ENCODE measurements around the gene NOP9. TPM values are rescaled to one million over a fixed set of nuclear protein-coding genes. Genes with fewer than 3 reads are reported as not detected.

Gene NOP9
- total RNA-seq, 1 experiment from 2014 or later, result 35.1 TPM

DNA sequence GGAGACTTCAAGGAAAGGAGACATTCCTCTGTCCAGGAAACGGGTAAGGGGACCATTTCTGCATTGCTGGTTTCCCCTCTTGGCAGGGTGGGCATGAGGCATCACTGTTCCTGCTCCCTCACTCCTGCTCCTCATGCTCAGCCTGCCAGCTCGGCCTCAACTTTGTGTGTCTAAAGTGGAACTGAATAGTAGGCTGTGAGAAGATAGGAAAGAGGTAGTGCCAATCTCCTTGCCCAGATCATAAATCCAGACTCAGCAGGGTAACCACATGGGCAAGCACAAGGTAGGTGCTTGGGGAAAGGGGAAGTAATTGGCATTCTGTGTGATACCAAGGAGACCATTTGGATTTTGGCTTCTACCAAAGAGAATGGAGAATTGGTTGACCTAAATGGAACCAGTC, 14.3 kb downstream of the NOP9 start:
- Mint-ChIP-seq H3K27me3 (ENCODE audit: insufficient read depth, unreplicated experiment) (peaks cover 3% of the 10 kb centered on the region), H3K27ac (ENCODE audit: unreplicated experiment) (no peak overlapping the region), H3K9me3 (ENCODE audit: unreplicated experiment) (no peaks in the 10 kb centered on the region), H3K4me1 (ENCODE audit: low read depth, unreplicated experiment) (peaks cover 6% of the 10 kb centered on the region), H3K4me3 (ENCODE audit: unreplicated experiment) (no peak overlapping the region), H3K36me3 (ENCODE audit: insufficient read depth, unreplicated experiment) (peaks cover 21% of the 10 kb centered on the region)
- Histone ChIP-seq H3K4me1 (peaks cover 14% of the 10 kb centered on the region), H3K36me3 (ENCODE audit: control insufficient read depth, insufficient read depth, low read length) (no peaks in the 10 kb centered on the region), H3K4me3 (ENCODE audit: low read depth, low read length) (no peak overlapping the region), H3K27me3 (replicated peaks; ENCODE audit: control insufficient read depth, insufficient read depth, low read length) (no peaks in the 10 kb centered on the region), H3K9me3 (no peaks in the 10 kb centered on the region)
- DNase-seq, result no peak
- BruUV-seq (replicated peaks), result TSS peak; percentile 17
- intact Hi-C loops (cut with micrococcal nuclease; ENCODE audit: unreplicated experiment), result no loop called here
- TF ChIP-seq, protein P1, sequence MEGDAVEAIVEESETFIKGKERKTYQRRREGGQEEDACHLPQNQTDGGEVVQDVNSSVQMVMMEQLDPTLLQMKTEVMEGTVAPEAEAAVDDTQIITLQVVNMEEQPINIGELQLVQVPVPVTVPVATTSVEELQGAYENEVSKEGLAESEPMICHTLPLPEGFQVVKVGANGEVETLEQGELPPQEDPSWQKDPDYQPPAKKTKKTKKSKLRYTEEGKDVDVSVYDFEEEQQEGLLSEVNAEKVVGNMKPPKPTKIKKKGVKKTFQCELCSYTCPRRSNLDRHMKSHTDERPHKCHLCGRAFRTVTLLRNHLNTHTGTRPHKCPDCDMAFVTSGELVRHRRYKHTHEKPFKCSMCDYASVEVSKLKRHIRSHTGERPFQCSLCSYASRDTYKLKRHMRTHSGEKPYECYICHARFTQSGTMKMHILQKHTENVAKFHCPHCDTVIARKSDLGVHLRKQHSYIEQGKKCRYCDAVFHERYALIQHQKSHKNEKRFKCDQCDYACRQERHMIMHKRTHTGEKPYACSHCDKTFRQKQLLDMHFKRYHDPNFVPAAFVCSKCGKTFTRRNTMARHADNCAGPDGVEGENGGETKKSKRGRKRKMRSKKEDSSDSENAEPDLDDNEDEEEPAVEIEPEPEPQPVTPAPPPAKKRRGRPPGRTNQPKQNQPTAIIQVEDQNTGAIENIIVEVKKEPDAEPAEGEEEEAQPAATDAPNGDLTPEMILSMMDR (IDR thresholded peaks at IDR 0.05; ENCODE audit: insufficient read depth in 1 of 2, low read depth in 1 of 2, low read length in 1 of 2, severe bottlenecking in 1 of 2, unreplicated experiment in 1 of 2), result no peak
- CTCF ChIA-PET, result no interaction called here
- POLR2A ChIA-PET, result no interaction called here

GRCh38 chr14:24314377-24315193, 14.9 kb downstream of the NOP9 start:
- BruUV-seq (replicated peaks), result no TSS peak
- Mint-ChIP-seq H3K36me3 (ENCODE audit: insufficient read depth, unreplicated experiment) (peaks cover 17% of the 10 kb centered on the region), H3K9me3 (ENCODE audit: unreplicated experiment) (no peaks in the 10 kb centered on the region), H3K27me3 (ENCODE audit: insufficient read depth, unreplicated experiment) (peaks cover 8% of the 10 kb centered on the region), H3K4me1 (ENCODE audit: low read depth, unreplicated experiment) (peaks cover 6% of the 10 kb centered on the region), H3K4me3 (ENCODE audit: unreplicated experiment) (no peak overlapping the region), H3K27ac (ENCODE audit: unreplicated experiment) (no peak overlapping the region)
- intact Hi-C loops (cut with micrococcal nuclease; ENCODE audit: unreplicated experiment), result no loop called here
- POLR2A ChIA-PET, result no interaction called here
- Histone ChIP-seq H3K36me3 (ENCODE audit: control insufficient read depth, insufficient read depth, low read length) (no peaks in the 10 kb centered on the region), H3K4me1 (peaks cover 14% of the 10 kb centered on the region), H3K9me3 (no peaks in the 10 kb centered on the region), H3K4me3 (ENCODE audit: low read depth, low read length) (no peak overlapping the region), H3K27me3 (replicated peaks; ENCODE audit: control insufficient read depth, insufficient read depth, low read length) (no peaks in the 10 kb centered on the region)
- TF ChIP-seq, protein P1 (IDR thresholded peaks at IDR 0.05; ENCODE audit: insufficient read depth in 1 of 2, low read depth in 1 of 2, low read length in 1 of 2, severe bottlenecking in 1 of 2, unreplicated experiment in 1 of 2), result no peak
- DNase-seq, result no peak
- CTCF ChIA-PET, result interaction anchor here (1.1 kb wide), 1 partner anchor 52 kb away, joined by 5 read pairs; no protein-coding TSS in a partner anchor

DNA sequence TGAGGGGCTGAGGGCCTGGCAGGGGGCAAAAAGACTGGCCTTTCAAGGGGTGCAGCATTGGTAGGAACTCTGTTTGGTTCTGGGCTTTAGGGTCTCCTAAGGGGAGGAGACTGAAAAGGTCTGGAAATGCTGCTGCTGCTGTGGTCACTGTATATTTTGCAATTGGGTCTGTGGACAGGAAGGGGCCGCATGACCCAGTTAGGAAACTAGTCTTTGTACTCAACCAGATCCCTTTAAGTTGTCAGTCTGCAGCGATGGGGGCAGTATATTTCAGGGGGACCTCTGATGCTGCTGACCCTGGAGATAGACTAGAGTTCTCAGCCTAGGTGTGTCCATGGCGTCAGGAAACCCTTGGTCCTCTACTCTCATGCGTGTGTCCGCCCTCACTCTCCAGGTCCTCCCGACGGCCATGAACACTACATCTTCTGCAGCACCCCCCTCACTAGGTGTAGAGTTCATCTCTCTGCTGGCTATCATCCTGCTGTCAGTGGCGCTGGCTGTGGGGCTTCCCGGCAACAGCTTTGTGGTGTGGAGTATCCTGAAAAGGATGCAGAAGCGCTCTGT, 15.7 kb downstream of the NOP9 start:
- H3K4me1 ChIP-seq, result peaks cover 14% of the 10 kb centered on the region
- no TSS peak for BruUV-seq (replicated peaks)
- intact Hi-C loops (cut with micrococcal nuclease; ENCODE audit: unreplicated experiment), result no loop called here
- CTCF ChIA-PET, result interaction anchor here (1.1 to 1.4 kb wide), 3 partner anchors 8 to 73 kb away, joined by 3 to 18 read pairs (median 5); partner anchors contain the start of genes CIDEB and TINF2
- no peak overlapping the region for H3K27ac Mint-ChIP-seq (ENCODE audit: unreplicated experiment)
- peaks cover 16% of the 10 kb centered on the region for H3K36me3 Mint-ChIP-seq (ENCODE audit: insufficient read depth, unreplicated experiment)
- peak overlapping the region; percentile 60 for H3K4me3 Mint-ChIP-seq (ENCODE audit: unreplicated experiment)
- H3K36me3 ChIP-seq (ENCODE audit: control insufficient read depth, insufficient read depth, low read length), result no peaks in the 10 kb centered on the region
- H3K4me1 Mint-ChIP-seq (ENCODE audit: low read depth, unreplicated experiment), result peaks cover 6% of the 10 kb centered on the region
- peaks cover 13% of the 10 kb centered on the region for H3K27me3 Mint-ChIP-seq (ENCODE audit: insufficient read depth, unreplicated experiment)
- TF ChIP-seq, protein P1 (IDR thresholded peaks at IDR 0.05; ENCODE audit: insufficient read depth in 1 of 2, low read depth in 1 of 2, low read length in 1 of 2, severe bottlenecking in 1 of 2, unreplicated experiment in 1 of 2), result no peak
- H3K9me3 Mint-ChIP-seq (ENCODE audit: unreplicated experiment), result no peaks in the 10 kb centered on the region
- no peak overlapping the region for H3K4me3 ChIP-seq (ENCODE audit: low read depth, low read length)
- no peak for DNase-seq
- no peaks in the 10 kb centered on the region for H3K9me3 ChIP-seq
- no peaks in the 10 kb centered on the region for H3K27me3 ChIP-seq (replicated peaks; ENCODE audit: control insufficient read depth, insufficient read depth, low read length)
- POLR2A ChIA-PET, result no interaction called here
